ENCODE results near the gene BUD23.

GRCh38 chr7:73685311-73685710 lies 1.9 kb downstream of the BUD23 start:
- TF ChIP-seq POLR2AphosphoS5 (IDR thresholded peaks at IDR 0.05; ENCODE audit: low read depth, low read length) (no peak), POLR2A (IDR thresholded peaks at IDR 0.05; ENCODE audit: low read depth, low read length) (no peak), SPI1 (IDR thresholded peaks at IDR 0.05; ENCODE audit: low read depth, low read length) (no peak), TAF1 (IDR thresholded peaks at IDR 0.05; ENCODE audit: low read depth, low read length) (no peak), PAX5 (IDR thresholded peaks at IDR 0.05; ENCODE audit: insufficient read depth, low read length, severe bottlenecking) (no peak), POU2F2 (IDR thresholded peaks at IDR 0.05; ENCODE audit: low read depth, low read length) (no peak)
